Suprapubic skin (tissue), 4 donors: Measurements from ENCODE around the gene DNAJC22. TPM values are rescaled to one million over a fixed set of nuclear protein-coding genes. Genes with fewer than 3 reads are reported as not detected.

Experiments used
- total RNA-seq, 4 donors: library from RNA; depleted of rRNA; stranded (reverse); fragments of >200 nt; gene quantifications; one replicate each; pipeline ENCODE4 v1.1.0, GENCODE V29; 2016

Gene DNAJC22
- total RNA-seq, 4 donors from 2014 or later: 0.62 to 2.2 (median 1.1) TPM

Other genes starting within 250 kb of the DNAJC22 start
- 100 to 1,000 TPM in 1 of 4 donors, 10 to 100 TPM in 3; 25.3 to 152 (median 62.3) TPM for gene LMBR1L, start 236.0 kb upstream of the DNAJC22 start, total RNA-seq
- gene TUBA1B, start 215.5 kb upstream of the DNAJC22 start, total RNA-seq: 100 to 1,000 TPM; 240 to 523 (median 441) TPM
- 100 to 1,000 TPM in 3 of 4 donors, 10 to 100 TPM in 1; 70.0 to 251 (median 181) TPM for gene TUBA1A, start 157.8 kb upstream of the DNAJC22 start, total RNA-seq
- gene TUBA1C, start 81.8 kb upstream of the DNAJC22 start, total RNA-seq: 100 to 1,000 TPM; 115 to 747 (median 609) TPM
- 1 to 10 TPM in 2 of 4 donors, not detected in 2; 1.1 to 1.5 TPM for gene PRPH, start 51.7 kb upstream of the DNAJC22 start, total RNA-seq
- gene TROAP, start 23.6 kb upstream of the DNAJC22 start, total RNA-seq: 10 to 100 TPM in 1 of 4 donors, 1 to 10 TPM in 3; 4.0 to 14.6 (median 5.9) TPM
- 1 to 10 TPM in 2 of 4 donors, under 1 TPM in 1, not detected in 1; 0.73 to 1.2 (median 1.1) TPM for gene C1QL4, start 9.7 kb upstream of the DNAJC22 start, total RNA-seq
- 10 to 100 TPM; 22.7 to 42.6 (median 27.2) TPM for gene SPATS2, start 20.6 kb downstream of the DNAJC22 start, total RNA-seq
- gene KCNH3, start 192.1 kb downstream of the DNAJC22 start, total RNA-seq: 1 to 10 TPM in 1 of 4 donors, under 1 TPM in 3; 0.15 to 1.0 (median 0.43) TPM
- gene MCRS1, start 221.3 kb downstream of the DNAJC22 start, total RNA-seq: 10 to 100 TPM; 42.4 to 73.6 (median 61.1) TPM